Middle frontal gyrus (tissue), 1 donor: ENCODE results near the gene MYL4.

Experiments used
- DNase-seq: peaks from one replicate; pipeline ENCODE4 v3.0.0-alpha.2; 2015; ENCODE audit warnings: low spot score; ENCODE audit errors: extremely low spot score

The MYL4 gene

DNA sequence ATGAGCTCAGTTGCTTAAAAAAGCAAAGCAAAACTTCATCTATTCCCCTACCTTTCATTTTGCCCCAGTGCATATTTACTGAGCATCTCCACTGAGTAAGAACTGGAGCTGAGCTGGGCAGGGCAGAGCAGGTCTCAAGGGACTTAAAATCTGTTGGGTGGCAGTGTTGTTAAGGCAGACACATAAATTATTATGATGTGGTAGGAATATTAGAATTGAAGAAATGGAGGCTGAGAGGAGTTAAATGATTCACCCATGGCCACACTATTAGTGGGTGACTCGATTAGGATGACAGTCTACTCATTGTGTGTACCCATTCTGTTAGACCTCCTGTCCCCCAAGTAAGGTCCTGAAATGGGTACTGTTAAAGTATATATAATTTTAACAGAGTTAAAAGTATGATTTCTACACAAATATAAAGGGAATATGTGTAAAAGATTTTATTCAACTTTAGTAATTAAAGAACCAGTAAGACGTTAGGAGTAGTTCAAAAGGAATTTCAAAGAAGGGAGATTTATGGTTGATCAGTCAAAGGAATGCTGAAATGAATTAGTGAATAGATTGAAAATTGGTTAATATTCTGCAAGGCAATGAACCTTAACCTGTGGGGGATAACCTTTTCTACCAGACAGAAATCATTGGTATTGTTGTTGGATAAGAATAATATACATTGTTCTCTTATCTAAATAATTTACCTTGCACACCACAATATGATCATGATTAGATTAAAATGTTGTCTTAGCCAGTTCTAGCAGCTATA lies 62.0 kb downstream of the MYL4 start:
- no peak for DNase-seq

DNA sequence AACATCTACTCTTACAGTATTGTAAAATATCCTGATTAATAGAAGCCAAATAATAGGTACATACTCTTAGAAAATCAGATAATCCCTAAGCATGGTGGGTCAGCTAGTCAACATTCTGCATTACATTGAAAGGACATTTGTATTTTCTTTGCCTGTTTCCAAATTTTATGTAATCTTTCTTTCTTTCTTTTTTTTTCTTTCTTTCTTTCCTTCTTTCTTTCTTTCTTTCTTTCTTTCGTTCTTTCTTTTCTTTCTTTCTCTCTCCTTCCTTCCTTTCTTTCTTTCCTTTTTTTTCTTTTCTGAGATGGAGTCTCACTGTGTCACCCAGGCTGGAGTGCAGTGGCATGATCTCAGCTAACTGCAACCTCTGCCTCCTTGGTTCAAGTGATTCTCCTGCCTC lies 63.3 kb downstream of the MYL4 start:
- no peak for DNase-seq

DNA sequence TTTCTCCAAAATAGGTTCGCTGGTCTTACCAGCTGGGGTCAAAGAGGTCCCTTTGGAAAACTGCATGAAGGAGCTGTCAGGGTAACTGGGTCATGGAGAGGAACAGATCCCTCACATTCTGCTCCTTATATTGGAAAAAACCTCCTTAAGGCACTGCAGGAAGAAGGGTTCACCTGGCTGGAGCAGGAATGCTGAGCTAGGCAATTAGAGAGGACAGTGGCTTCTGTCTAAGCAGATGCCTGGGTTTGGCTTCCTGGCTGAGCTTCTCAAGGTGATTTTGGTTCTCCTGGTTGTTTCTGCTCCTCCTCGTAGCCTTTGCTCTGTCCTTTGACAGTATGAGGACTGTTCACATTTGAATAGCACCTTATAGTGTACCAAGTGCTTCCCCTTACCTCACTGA lies 64.1 kb downstream of the MYL4 start:
- no peak for DNase-seq
